Measurements from ENCODE around the gene COA1. TPM values are rescaled to one million over a fixed set of nuclear protein-coding genes. Genes with fewer than 3 reads are reported as not detected.

Gene COA1
- total RNA-seq, 2 donors from 2014 or later: 104 to 144 TPM

DNA sequence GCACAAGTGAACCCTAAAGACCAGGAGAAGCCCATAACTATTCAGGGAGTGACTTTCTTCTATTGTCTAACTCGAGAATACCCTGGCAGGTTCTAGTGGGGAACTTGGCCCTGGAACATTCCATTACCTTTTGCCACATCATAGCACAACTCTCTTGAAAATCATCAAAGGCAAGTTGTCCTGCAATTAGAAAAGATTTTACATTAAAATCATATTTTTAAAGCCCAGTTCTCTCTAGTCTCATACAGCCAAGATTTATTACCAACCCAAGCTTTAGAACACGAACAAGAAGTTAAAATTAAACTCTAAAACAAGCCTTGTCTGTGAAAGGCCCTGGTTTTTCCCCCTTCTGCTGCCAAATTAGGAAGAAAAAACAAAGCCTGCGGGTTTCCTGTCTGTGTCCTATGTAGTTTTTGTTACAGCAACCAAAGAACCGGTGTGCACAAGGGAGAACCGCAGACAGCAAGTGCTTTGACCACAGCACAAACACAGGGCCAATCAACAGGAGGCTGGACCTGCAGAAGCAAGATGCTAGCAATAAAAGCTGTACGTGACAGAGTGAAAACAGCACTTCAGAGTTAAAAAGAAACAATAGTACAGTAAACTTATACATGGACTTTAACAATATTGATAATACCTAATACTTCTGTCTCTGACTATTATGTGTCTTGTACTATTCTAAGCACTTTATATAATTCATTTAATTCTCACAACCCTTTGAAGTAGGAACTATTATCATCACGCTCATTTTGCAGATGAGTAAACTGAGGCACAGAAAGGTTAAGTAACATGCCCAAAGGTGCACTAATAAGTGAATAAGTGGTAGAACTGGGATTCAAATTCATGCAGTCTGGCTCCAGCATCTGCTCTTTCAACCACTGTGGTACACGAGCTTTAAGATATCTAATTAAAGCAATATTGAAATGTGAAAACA, 80.6 kb downstream of the COA1 start:
- Mint-ChIP-seq H3K4me1 (peaks cover 32% of the 10 kb centered on the region), H3K27me3 (ENCODE audit: insufficient read depth) (no peaks in the 10 kb centered on the region), H3K36me3 (ENCODE audit: low read depth) (peaks cover 55% of the 10 kb centered on the region), H3K27ac (peak overlapping the region; percentile 86), H3K4me3 (no peak overlapping the region), H3K9me3 (no peaks in the 10 kb centered on the region)
- peaks cover 31% of the 10 kb centered on the region for H3K36me3 ChIP-seq (ENCODE audit: control insufficient read depth, insufficient read depth, low read length)
- no peak for TF ChIP-seq CTCF (conservative IDR thresholded peaks at IDR 0.05)
- DNase-seq: no peak
- H3K9ac ChIP-seq (ENCODE audit: extremely low read depth, low read length, poor library complexity, severe bottlenecking): no peak overlapping the region
- 83 to 90% methylated on average over 6 to 8 of the region's 8 CpGs for WGBS, 2 experiments (ENCODE audit: insufficient coverage in 1 of 2, insufficient read length in 1 of 2)
- peak overlapping the region; percentile 34 for H3K27ac ChIP-seq (ENCODE audit: low read depth, low read length)
- peaks cover 7% of the 10 kb centered on the region for H3K4me1 ChIP-seq (ENCODE audit: control insufficient read depth, insufficient read depth, low read length)
- no peaks in the 10 kb centered on the region for H3K9me3 ChIP-seq (ENCODE audit: control insufficient read depth, low read length)
- H3K4me3 ChIP-seq (ENCODE audit: low read length): no peak overlapping the region
- H3K27me3 ChIP-seq (ENCODE audit: control insufficient read depth, insufficient read depth, low read length, poor library complexity, severe bottlenecking): no peaks in the 10 kb centered on the region

GRCh38 chr7:43647673-43648472, 81.5 kb downstream of the COA1 start:
- Histone ChIP-seq H3K36me3 (ENCODE audit: control insufficient read depth, insufficient read depth, low read length) (peaks cover 31% of the 10 kb centered on the region), H3K4me3 (ENCODE audit: low read length) (no peak overlapping the region), H3K27ac (ENCODE audit: low read depth, low read length) (peak overlapping the region; percentile 95), H3K9ac (ENCODE audit: extremely low read depth, low read length, poor library complexity, severe bottlenecking) (no peak overlapping the region), H3K4me1 (ENCODE audit: control insufficient read depth, insufficient read depth, low read length) (peaks cover 7% of the 10 kb centered on the region), H3K9me3 (ENCODE audit: control insufficient read depth, low read length) (no peaks in the 10 kb centered on the region), H3K27me3 (ENCODE audit: control insufficient read depth, insufficient read depth, low read length, poor library complexity, severe bottlenecking) (no peaks in the 10 kb centered on the region)
- no peaks in the 10 kb centered on the region for H3K9me3 Mint-ChIP-seq
- no peak for TF ChIP-seq CTCF (conservative IDR thresholded peaks at IDR 0.05)
- H3K36me3 Mint-ChIP-seq (ENCODE audit: low read depth): peaks cover 59% of the 10 kb centered on the region
- no peak overlapping the region for H3K4me3 Mint-ChIP-seq
- no peaks in the 10 kb centered on the region for H3K27me3 Mint-ChIP-seq (ENCODE audit: insufficient read depth)
- peak overlapping the region; percentile 86 for H3K27ac Mint-ChIP-seq
- WGBS, 2 experiments (ENCODE audit: insufficient coverage in 1 of 2, insufficient read length in 1 of 2): 74 to 79% methylated on average over 7 to 9 of the region's 10 CpGs
- peaks cover 32% of the 10 kb centered on the region for H3K4me1 Mint-ChIP-seq
- DNase-seq: peak; percentile 64

- peak; percentile 85 for DNase-seq
- Histone ChIP-seq H3K27ac (ENCODE audit: low read depth, low read length) (peak overlapping the region; percentile 95), H3K4me3 (ENCODE audit: low read length) (no peak overlapping the region), H3K36me3 (ENCODE audit: control insufficient read depth, insufficient read depth, low read length) (peaks cover 31% of the 10 kb centered on the region), H3K4me1 (ENCODE audit: control insufficient read depth, insufficient read depth, low read length) (peaks cover 7% of the 10 kb centered on the region), H3K27me3 (ENCODE audit: control insufficient read depth, insufficient read depth, low read length, poor library complexity, severe bottlenecking) (no peaks in the 10 kb centered on the region), H3K9ac (ENCODE audit: extremely low read depth, low read length, poor library complexity, severe bottlenecking) (peak overlapping the region; percentile 17), H3K9me3 (ENCODE audit: control insufficient read depth, low read length) (no peaks in the 10 kb centered on the region)
- Mint-ChIP-seq H3K4me3 (no peak overlapping the region), H3K9me3 (no peaks in the 10 kb centered on the region), H3K4me1 (peaks cover 32% of the 10 kb centered on the region), H3K27me3 (ENCODE audit: insufficient read depth) (no peaks in the 10 kb centered on the region), H3K36me3 (ENCODE audit: low read depth) (peaks cover 62% of the 10 kb centered on the region), H3K27ac (peak overlapping the region; percentile 86)
- TF ChIP-seq CTCF (conservative IDR thresholded peaks at IDR 0.05): no peak
- WGBS, 2 experiments (ENCODE audit: insufficient coverage in 1 of 2, insufficient read length in 1 of 2): 37 to 51% methylated on average over 4 to 7 of the region's 7 CpGs
Measured at GRCh38 chr7:43647339-43647672, 82.0 kb downstream of the COA1 start.
